HG03457 (cell line): ENCODE results near the gene EPM2AIP1.
"Not testable (repeated sequence)": the region's sequence is repeated elsewhere in the genome, so short reads cannot be mapped to it uniquely, and the experiment has no call there.

Experiments
- ATAC-seq: cut with Tn5 transposase; IDR thresholded peaks from one replicate; pipeline ENCODE4 v1.9.1; 2021; ENCODE audit warnings: moderate number of reproducible peaks; ENCODE audit not compliant: unreplicated experiment

The EPM2AIP1 gene

GRCh38 chr3:36993326-36994283, 674 bp upstream of the EPM2AIP1 start, which contains the start of gene MLH1:
Gene MLH1, plus strand, starts transcription at chr3:36993518. Its CDS starts 30 bp downstream, at chr3:36993548.
- peak; percentile 89 for ATAC-seq

- ATAC-seq: no peak
Measured at GRCh38 chr3:36991923-36992805, 767 bp downstream of the EPM2AIP1 start.

DNA sequence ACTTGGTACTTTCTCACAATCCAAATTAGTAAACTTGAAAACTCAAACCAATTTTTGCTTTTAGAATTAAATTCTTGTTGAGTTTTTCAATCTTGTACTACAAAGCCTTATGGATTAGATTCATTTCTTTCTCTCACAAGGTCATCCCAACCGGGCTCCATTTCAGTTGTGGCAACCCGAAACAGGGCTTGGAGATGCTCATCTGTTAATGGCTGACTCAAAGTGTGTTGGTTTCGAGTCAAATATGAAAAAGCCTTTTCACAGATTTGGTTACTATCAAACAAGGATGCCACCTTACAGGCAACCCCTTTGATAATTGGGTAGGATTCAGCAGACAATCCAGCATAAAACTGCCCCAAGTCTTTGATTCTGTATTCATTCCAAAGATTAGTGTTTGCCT, 1.8 kb downstream of the EPM2AIP1 start:
- no peak for ATAC-seq

DNA sequence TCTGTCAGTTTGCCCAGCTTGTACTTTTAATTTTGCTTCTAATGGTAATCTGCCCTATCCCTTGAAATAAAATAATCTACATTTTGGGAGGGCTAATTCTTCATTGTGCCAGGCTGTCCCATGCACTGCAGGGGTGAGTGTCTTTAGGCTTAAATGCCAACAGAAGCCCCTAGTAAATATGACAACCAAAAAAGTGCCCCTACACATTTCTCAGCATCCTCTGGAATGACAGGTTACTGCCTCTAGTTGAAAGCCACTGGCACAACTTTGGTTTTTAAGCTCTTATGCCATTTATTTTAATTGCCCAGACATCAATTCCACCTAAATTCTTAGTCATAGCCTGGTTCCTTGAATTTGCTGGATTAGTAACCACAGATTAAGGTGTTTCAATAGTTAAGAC, 3.4 kb downstream of the EPM2AIP1 start:
- no peak for ATAC-seq

DNA sequence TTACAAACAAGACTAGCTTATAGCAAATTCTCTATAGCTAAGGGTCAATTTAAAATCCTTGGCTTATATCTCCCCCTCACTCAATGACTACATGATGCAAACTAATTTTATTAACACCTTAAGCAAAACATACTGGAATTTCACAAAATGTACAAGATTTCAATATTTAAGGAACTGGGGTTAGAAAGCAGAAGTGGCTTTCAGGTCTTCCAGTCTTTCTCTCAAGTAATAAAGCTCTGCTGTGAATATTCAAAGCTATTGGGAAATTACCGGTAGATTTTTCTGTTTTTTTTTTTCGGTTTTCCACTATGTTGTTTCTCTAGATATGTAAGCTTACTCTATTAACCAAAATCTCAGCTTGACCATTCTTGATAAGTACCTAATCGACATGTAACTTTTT, 3.9 kb downstream of the EPM2AIP1 start:
- no peak for ATAC-seq

DNA sequence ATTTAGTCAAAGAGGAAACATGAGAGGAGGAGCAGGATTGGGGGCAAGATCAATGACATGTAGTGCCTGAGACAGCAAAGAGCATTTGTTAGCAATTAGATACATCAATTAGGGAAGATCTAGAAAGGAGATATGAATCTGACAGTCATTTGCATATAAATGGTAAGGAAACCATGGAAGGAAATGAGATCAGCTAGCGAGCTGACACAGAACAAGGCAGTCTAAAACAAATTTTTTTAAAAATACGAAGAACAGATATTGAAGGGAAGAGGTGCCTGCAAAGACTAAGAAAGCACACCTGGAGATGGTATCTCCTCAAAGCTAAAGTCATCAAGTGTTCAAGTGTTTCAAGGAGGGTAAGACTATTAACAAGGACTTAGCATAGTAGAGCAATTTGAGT, 4.6 kb downstream of the EPM2AIP1 start:
- no peak for ATAC-seq

DNA sequence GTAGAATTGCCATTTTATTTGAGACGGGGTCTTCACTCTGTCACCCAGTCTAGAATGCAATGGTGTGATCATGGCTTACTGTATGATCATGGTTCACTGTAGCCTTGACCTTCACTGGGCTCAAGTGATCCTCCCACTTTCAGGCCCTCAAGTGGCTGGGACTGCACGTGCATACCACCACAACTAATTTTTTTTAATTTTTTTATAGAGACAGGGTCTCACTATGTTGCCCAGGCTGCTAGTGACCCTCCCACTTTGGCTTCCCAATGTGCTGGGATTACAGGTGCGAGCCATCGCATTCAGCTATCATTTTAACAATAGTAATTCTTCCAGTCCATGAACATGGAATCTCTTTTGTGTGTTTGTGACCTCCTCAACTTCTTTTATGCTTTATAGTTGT, 11.9 kb downstream of the EPM2AIP1 start:
- ATAC-seq: no peak

- ATAC-seq: no peak
Measured at GRCh38 chr3:36973139-36973538, 19.8 kb downstream of the EPM2AIP1 start.

- no peak for ATAC-seq
Measured at GRCh38 chr3:36972163-36972562, 20.8 kb downstream of the EPM2AIP1 start.

GRCh38 chr3:36969540-36970432, 23.1 kb downstream of the EPM2AIP1 start:
- peak; percentile 98 for ATAC-seq

DNA sequence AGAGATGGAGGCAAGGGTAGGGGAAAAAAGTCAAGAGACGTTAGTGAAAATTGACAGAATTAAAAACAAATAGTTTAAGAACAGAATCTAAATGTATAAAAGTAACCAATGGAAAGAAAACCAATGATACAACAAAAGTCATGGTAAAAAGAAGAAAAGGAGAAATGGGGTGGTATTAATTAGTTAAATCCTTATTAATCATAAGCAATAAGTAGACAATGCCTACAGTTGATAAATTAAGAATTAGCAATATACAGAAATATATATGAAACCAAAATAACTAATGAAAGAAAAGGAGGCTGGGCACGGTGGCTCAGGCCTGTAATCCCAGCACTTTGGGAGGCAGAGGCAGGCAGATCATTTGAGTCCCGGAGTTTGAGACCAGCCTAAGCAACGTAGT, 23.8 kb downstream of the EPM2AIP1 start:
- no peak for ATAC-seq

DNA sequence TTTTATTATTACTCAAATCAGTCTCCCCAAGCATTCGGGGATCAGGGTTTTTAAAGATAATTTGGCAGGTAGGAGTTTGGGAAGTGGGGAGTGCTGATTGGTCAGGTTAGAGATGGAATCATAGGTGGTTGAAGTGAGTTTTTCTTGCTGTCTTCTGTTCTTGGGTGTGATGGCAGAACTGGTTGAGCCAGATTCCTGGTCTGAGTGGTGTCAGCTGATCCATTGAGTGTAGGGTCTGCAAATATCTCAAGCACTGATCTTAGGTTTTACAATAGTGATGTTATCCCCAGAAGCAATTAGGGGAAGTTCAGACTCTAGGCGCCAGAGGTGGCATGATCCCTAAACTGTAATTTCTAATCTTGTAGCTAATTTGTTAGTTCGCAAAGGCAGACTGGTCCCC, 27.5 kb downstream of the EPM2AIP1 start:
- ATAC-seq: no peak

GRCh38 chr3:36964817-36965216, 28.1 kb downstream of the EPM2AIP1 start:
- ATAC-seq: peak; percentile 87

DNA sequence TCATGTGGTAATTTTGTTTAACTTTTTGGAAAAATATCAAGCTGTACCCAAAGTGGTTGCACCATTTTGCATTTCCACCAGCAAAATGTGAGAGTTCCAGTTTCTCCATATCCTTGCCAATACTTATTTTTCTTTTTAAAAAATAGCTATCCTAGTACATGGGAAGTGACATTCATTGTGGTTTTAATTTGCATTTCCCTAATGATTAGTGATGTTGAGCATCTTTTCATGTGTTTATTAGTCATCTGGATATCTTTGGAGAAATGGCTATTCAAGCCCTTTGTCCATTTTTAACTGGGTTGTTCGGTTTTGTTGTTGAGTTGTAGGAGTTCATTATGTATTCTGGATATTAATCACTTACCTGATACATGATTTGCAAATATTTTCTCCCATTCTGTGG, 28.6 kb downstream of the EPM2AIP1 start:
- ATAC-seq: no peak

- ATAC-seq: not testable (repeated sequence)
Measured at GRCh38 chr3:36963008-36963407, 29.9 kb downstream of the EPM2AIP1 start.

- ATAC-seq: no peak
Measured at GRCh38 chr3:36960502-36960901, 32.4 kb downstream of the EPM2AIP1 start.

GRCh38 chr3:36959821-36960220, 33.1 kb downstream of the EPM2AIP1 start:
- ATAC-seq: no peak

DNA sequence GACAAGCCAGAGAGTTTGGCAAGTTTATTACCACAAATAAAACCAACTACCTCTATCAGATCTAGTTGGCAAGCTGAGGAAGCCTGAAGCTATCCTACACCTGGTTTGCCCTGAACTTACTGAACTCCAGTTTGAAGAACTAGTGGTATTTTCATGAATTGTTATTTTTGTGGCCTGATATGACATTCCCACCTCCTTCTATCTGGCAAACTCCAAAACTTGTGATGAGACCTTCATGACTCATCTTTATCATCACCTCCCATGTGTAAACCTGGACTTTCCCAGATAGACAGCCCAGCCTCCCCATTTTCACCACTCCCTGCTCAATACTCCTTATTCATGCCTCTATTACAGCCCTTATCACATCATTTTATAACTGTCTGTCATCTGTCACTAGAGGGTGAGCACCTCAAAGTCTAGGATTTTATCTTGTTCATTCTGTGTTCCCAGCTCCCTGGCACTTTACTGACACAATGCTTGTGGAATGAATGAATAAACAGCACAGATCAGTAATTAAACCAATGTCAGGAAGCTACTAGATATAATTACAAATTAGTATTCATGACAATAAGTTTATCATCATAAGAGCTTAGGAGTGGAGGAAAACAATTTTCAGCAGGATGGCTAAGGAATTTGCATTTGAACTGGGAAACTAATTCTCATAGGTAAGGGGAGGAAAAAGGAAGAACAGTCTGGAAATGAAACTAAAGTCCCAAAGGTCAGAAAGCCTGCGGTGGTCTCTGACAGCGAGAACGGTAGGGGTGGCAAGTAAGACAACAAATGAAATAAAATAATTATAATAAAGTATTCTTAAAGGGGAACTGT, 34.9 kb downstream of the EPM2AIP1 start:
- no peak for ATAC-seq

- no peak for ATAC-seq
Measured at GRCh38 chr3:36957063-36957462, 35.9 kb downstream of the EPM2AIP1 start.

- no peak for ATAC-seq
Measured at GRCh38 chr3:36956155-36956554, 36.8 kb downstream of the EPM2AIP1 start.
